Colonic mucosa (tissue), 4 donors: ENCODE data around the gene FGFR3. TPM values are rescaled to one million over a fixed set of nuclear protein-coding genes. Genes with fewer than 3 reads are reported as not detected.
"Not testable (repeated sequence)": the region's sequence is repeated elsewhere in the genome, so short reads cannot be mapped to it uniquely, and the experiment has no call there.

Experiments
- DNase-seq: peaks from one replicate; pipeline ENCODE4 v3.0.0-alpha.2; 2020
- H3K27ac ChIP-seq: fragments of 200-600 bp; one replicate; pipeline ENCODE4 v1.8.0; 2021
- H3K27me3 ChIP-seq: fragments of 200-600 bp; one replicate; pipeline ENCODE4 v1.8.0; 2021
- H3K36me3 ChIP-seq: fragments of 200-600 bp; one replicate; pipeline ENCODE4 v1.8.0; 2021
- H3K4me1 ChIP-seq: fragments of 200-600 bp; one replicate; pipeline ENCODE4 v1.8.0; 2021; ENCODE audit warnings: mild to moderate bottlenecking
- H3K4me3 ChIP-seq: fragments of 200-600 bp; one replicate; pipeline ENCODE4 v1.8.0; 2021
- H3K9ac ChIP-seq, 2 donors: one replicate each; pipeline ENCODE4 v1.7.0; 2013; ENCODE audit warnings: control low read depth in 2 of 2, low read depth in 2 of 2, low read length in 2 of 2
- H3K9me3 ChIP-seq: fragments of 200-600 bp; one replicate; pipeline ENCODE4 v1.8.0; 2021
- intact Hi-C: fragments of 100-400 bp; cut with DNase I; formaldehyde crosslinking; loops from one replicate; pipeline ENCODE4 v1.14.1; 2022
- total RNA-seq, 2 donors: library from RNA; stranded (reverse); fragmentation: NEBNext Ultra II Directional in 1 of 2; extraction: Animal tissue kit (Norgen Biotek cat#: 25700) in 1 of 2; gene quantifications; one replicate each; pipeline ENCODE4 v1.2.1, GENCODE V29; 2021
- TF ChIP-seq, protein P1 (sequence below): fragments of 200-600 bp; IDR thresholded peaks from one replicate; pipeline ENCODE4 v1.8.0; 2022; ENCODE audit warnings: antibody characterized with exemption, mild to moderate bottlenecking
- donor health status: healthy.
- donor health status: DM: no; HTN: no; CAD: no.
- donor health status: DM: no; HTN: no; CAD: no.

FGFR3 gene
- total RNA-seq, 2 donors from 2014 or later: 32.3 to 52.9 TPM

DNA sequence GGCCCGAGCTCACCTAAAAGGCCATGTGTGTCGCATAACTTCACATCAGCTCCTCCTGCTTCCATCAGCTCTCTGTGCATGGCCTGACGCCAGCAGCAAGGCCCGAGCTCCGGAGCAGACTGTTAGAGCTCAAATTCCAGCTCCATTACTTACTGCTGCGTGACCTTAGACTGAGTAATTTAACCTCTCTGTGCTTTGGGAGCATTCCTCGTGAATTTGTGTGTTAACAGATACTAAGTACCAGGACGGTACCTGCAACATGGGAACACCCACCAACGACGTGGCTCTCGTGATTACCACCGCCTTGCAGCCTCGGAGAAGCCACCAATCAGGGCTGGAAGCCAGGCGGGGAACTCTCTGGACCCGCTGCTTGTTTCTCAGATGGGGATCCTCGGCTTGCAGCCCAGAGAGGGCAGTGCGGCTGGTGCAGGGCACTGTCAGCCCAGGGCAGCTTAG lies 49.9 kb downstream of the FGFR3 start:
- no peaks in the 10 kb centered on the region for H3K27me3 ChIP-seq
- H3K27ac ChIP-seq: no peak overlapping the region
- TF ChIP-seq, protein P1, sequence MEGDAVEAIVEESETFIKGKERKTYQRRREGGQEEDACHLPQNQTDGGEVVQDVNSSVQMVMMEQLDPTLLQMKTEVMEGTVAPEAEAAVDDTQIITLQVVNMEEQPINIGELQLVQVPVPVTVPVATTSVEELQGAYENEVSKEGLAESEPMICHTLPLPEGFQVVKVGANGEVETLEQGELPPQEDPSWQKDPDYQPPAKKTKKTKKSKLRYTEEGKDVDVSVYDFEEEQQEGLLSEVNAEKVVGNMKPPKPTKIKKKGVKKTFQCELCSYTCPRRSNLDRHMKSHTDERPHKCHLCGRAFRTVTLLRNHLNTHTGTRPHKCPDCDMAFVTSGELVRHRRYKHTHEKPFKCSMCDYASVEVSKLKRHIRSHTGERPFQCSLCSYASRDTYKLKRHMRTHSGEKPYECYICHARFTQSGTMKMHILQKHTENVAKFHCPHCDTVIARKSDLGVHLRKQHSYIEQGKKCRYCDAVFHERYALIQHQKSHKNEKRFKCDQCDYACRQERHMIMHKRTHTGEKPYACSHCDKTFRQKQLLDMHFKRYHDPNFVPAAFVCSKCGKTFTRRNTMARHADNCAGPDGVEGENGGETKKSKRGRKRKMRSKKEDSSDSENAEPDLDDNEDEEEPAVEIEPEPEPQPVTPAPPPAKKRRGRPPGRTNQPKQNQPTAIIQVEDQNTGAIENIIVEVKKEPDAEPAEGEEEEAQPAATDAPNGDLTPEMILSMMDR: no peak
- H3K36me3 ChIP-seq: no peaks in the 10 kb centered on the region
- no peak overlapping the region for H3K4me3 ChIP-seq
- no peak for DNase-seq
- no peaks in the 10 kb centered on the region for H3K4me1 ChIP-seq
- H3K9ac ChIP-seq: no peak overlapping the region
- intact Hi-C loops: loop anchor here (10.0 kb wide), 1 partner anchor 162 kb away; the partner anchor contains the start of gene NELFA
- H3K9me3 ChIP-seq: no peaks in the 10 kb centered on the region

DNA sequence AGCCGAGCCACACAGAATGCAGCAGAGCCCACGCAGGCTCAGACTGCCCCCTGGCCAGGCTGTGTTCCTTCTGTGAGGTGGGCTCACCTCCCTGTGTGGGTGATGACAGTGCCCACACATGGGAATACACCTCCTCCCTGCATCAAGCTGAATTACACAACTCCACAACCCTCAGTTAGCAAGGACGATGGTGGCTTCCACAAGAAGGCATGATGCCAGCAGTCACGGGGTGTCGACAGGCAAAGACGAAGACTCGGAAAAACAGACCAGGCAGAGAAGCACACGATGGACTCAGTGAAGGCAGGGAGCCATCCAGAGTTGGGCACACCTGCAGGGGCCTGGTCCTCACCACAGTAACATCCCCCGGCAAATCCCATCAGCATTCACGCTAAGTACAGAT lies 50.8 kb downstream of the FGFR3 start:
- H3K9ac ChIP-seq: no peak overlapping the region
- H3K27me3 ChIP-seq: no peaks in the 10 kb centered on the region
- no peak overlapping the region for H3K4me3 ChIP-seq
- no peaks in the 10 kb centered on the region for H3K4me1 ChIP-seq
- no peaks in the 10 kb centered on the region for H3K9me3 ChIP-seq
- no peak overlapping the region for H3K27ac ChIP-seq
- no peaks in the 10 kb centered on the region for H3K36me3 ChIP-seq
- intact Hi-C loops: loop anchor here (10.0 kb wide), 1 partner anchor 161 kb away; the partner anchor contains the start of gene NELFA
- no peak for DNase-seq
- TF ChIP-seq, protein P1: no peak

DNA sequence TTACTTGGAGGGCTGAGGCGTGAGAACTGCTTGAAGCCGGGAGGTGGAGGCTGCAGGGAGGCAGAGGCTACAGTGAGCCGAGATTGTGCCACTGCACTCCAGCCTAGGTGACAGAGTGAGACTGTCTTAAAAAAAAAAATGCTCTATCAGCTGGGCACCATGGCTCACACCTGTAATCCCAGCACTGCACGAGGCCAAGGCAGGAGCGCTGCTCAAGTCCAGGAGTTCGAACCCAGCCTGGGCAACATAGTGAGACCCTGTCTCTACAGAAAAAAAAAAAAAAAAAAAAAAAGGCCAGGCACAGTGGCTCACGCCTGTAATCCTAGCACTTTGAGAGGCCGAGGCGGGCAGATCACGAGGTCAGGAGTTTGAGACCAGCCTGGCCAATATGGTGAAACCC lies 51.5 kb downstream of the FGFR3 start:
- H3K9ac ChIP-seq, DNase-seq, H3K9me3 ChIP-seq, H3K4me3 ChIP-seq, H3K36me3 ChIP-seq, H3K27me3 ChIP-seq, H3K27ac ChIP-seq, H3K4me1 ChIP-seq: not testable (repeated sequence)
- intact Hi-C loops: loop anchor here (10.0 kb wide), 1 partner anchor 160 kb away; the partner anchor contains the start of gene NELFA

DNA sequence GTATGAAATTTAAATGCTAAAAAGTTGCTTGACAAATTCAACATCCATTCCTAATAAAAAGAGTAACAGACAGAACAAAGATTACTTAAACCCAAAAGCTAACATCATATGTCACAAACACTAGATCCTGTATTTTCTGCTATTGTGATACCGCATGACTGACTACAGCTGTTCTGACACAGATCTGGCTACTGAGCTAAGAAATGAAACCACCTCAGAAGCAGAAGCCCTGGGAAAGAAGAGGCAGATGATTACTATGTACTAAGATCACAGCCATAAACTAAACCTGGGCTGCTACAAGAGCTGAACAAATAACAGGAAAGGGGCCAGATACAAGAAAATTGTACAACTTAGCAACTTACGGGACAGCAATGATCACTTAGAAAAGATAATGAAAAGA lies 53.5 kb downstream of the FGFR3 start:
- Histone ChIP-seq H3K4me3 (no peak overlapping the region), H3K9me3 (no peaks in the 10 kb centered on the region), H3K36me3 (no peaks in the 10 kb centered on the region), H3K27me3 (no peaks in the 10 kb centered on the region), H3K27ac (no peak overlapping the region), H3K9ac (no peak overlapping the region), H3K4me1 (no peaks in the 10 kb centered on the region)
- DNase-seq: no peak
- intact Hi-C loops: loop anchor here (10.0 kb wide), 1 partner anchor 158 kb away; the partner anchor contains the start of gene NELFA
- TF ChIP-seq, protein P1: no peak

DNA sequence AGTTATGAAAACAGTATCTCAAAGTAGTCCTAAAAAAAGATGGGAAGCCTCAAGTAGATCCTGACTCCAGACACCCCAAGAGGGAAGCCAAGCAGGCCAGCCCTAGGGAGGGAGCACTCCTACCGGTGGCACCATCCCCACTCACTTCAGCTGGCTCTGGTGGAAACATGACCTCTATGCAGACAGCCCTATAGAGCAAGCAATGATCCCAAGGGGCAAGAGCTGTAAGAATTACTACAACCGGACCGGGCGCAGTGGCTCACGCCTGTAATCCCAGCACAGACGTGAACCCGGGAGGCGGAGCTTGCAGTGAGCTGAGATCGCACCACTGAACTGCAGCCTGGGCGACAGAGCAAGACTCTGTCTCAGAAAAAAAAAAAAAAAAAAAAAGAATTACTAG lies 57.2 kb downstream of the FGFR3 start:
- no peak for DNase-seq
- H3K9me3 ChIP-seq: no peaks in the 10 kb centered on the region
- intact Hi-C loops: loop anchor here (10.0 kb wide), 1 partner anchor 55 kb away; no protein-coding TSS in a partner anchor
- no peak overlapping the region for H3K4me3 ChIP-seq
- H3K9ac ChIP-seq: no peak overlapping the region
- no peaks in the 10 kb centered on the region for H3K27me3 ChIP-seq
- TF ChIP-seq, protein P1: no peak
- H3K36me3 ChIP-seq: no peaks in the 10 kb centered on the region
- H3K4me1 ChIP-seq: no peaks in the 10 kb centered on the region
- H3K27ac ChIP-seq: no peak overlapping the region

DNA sequence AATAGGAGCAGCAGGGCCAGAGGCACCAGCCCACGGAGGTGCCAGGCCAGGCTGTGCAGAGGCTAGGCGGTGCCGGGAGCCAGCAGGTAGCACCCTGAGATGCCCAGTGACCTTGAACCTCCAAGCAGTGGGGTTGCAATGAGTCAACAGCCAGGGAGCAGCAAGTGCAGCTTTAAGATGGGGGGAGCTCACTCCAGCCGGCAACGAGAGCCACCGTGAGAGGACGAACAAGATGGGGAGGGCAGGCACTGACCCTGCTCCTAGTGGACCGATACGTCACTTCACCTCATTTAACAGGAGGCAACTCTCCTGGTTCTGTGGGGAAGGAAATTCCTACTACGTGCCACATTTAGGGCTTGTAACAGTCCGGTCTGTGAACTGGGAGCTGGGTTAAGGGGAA lies 58.1 kb downstream of the FGFR3 start:
- H3K9me3 ChIP-seq: no peaks in the 10 kb centered on the region
- no peaks in the 10 kb centered on the region for H3K27me3 ChIP-seq
- H3K4me3 ChIP-seq: no peak overlapping the region
- no peak for DNase-seq
- TF ChIP-seq, protein P1: no peak
- H3K36me3 ChIP-seq: no peaks in the 10 kb centered on the region
- no peaks in the 10 kb centered on the region for H3K4me1 ChIP-seq
- no peak overlapping the region for H3K9ac ChIP-seq
- intact Hi-C loops: loop anchor here (10.0 kb wide), 1 partner anchor 54 kb away; no protein-coding TSS in a partner anchor
- no peak overlapping the region for H3K27ac ChIP-seq
